NCI-H69 (cell line): ENCODE data around the gene CD46.
A peak's percentile ranks its signal among the peaks of the same experiment; 100 is the strongest.

ENCODE experiments used
- DNase-seq: peaks from one replicate; lab custom pipeline; 2025; lab: John Stamatoyannopoulos, UW

CD46 gene

GRCh38 chr1:207814469-207814868, 62.6 kb downstream of the CD46 start:
- DNase-seq = no peak

DNA sequence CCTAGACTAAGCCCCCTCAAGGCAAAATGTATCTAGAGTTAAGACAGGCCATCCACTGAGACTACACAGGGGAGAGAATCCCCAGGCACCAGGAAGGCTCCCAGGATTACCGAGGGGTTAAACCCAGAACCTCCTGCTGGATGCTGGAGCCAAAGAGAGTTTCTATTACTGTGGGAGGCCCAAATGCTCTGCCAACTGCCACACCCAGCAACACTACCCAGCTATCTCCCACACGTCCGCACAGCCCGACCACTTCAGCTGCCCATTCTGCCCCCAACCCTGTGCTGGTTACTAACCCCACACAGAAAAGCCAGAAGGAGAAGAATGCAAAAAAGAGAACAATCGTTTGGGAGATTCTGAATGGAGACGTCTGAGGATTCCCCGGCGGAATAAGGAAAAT, 63.6 kb downstream of the CD46 start:
- no peak for DNase-seq

- no peak for DNase-seq
Measured at GRCh38 chr1:207815913-207816291, 64.0 kb downstream of the CD46 start.

DNA sequence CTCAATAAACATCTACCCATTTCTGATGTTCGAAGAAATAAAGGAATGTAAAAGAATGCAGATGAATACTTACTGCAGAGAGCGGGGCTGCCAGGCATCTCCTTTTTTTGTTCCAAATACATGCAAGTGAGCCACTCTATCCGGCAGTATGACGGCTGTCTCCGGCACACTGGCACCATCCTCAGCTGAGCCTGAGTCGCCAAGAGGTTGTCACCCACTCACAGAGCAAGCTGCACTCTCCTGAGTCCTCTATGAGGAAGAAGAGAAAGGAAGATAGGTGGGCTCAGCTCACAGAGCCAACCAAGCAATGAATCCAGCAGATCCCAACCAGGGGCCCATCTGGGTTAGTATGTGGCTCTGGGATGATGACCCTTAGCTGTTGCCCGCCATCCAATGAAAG, 65.3 kb downstream of the CD46 start:
- DNase-seq = no peak

GRCh38 chr1:207817778-207818751, 66.2 kb downstream of the CD46 start:
- DNase-seq = no peak

DNA sequence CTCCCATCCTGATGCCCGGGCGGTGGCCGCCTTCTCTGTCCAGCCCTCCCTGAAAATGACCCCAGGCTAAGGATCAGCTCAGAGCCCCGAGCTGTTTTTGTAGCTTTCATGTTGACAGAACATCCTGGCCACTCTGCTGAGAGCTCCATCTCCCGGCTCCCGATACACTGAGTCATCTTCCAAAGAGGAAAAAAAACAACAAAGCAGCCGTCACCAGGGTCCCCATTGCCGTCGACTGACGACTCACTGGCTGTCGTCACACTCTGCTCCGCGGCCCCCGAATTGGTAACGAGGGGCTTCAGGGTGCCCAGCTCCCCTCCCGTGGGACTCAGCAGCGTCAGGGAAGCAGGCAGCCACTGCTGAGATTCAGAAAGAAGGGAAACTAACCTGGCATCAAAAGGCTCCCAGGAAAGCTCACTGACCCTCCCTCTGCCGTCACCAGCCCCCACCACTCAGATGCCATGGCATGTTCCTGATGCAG, 67.2 kb downstream of the CD46 start:
- DNase-seq = no peak

- DNase-seq = no peak
Measured at GRCh38 chr1:207820568-207821463, 69.0 kb downstream of the CD46 start.

DNA sequence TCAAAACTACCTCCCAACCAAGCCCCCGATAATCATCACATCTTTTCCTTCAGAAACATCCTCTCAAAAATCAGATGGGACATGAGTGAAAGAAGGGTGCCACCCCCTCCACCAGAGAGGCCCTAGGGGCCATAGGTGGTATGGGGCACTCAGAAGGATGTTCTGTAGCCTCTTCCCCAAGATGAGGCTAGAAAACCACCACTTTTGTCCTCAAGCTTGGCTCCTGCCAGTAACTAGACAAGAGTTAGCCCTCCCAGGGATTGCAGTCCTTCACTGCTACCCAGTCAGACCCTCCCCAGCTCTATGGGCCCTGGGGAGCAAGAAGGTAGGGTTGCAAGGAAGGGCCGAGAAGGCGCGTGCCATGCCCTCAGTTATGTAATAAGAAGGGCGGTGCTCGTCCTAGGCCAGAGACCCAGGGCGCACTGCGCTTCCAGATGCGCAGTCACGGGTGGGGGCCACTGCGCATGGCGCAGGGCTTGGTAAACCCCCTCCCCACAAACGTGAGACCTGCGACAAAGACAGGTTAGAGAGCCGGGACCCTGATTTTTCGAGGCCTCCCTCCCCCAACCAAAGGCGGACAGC, 69.7 kb downstream of the CD46 start:
- DNase-seq = no peak

DNA sequence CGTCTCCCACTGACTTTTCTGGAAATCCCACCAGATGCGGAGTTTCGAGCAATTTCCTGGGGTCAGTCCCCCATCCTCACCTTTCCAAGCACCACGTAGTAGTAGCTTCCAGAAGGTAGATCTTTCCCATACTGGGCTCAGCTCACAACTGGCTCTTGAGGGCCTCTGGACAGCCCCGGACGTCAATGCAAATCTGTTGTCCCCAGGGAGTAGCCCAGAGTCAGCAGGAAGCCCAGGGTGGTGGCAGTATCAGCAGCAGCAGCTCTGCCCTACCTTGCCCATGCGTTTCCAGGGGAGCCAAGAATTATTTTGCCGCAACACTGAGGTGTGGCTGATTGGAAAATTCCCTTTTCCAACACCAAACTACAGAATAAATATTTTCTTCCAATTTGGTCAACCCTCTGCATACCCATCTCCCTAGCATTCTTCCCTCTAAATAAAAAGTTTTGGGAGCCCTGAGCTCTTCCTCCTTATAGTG, 70.3 kb downstream of the CD46 start:
- DNase-seq = peak; percentile 3

- peak; percentile 57 for DNase-seq
Measured at GRCh38 chr1:207822602-207823451, 71.0 kb downstream of the CD46 start.

- DNase-seq = no peak
Measured at GRCh38 chr1:207823531-207823879, 71.7 kb downstream of the CD46 start.

GRCh38 chr1:207823880-207824566, 72.2 kb downstream of the CD46 start:
- DNase-seq = no peak

DNA sequence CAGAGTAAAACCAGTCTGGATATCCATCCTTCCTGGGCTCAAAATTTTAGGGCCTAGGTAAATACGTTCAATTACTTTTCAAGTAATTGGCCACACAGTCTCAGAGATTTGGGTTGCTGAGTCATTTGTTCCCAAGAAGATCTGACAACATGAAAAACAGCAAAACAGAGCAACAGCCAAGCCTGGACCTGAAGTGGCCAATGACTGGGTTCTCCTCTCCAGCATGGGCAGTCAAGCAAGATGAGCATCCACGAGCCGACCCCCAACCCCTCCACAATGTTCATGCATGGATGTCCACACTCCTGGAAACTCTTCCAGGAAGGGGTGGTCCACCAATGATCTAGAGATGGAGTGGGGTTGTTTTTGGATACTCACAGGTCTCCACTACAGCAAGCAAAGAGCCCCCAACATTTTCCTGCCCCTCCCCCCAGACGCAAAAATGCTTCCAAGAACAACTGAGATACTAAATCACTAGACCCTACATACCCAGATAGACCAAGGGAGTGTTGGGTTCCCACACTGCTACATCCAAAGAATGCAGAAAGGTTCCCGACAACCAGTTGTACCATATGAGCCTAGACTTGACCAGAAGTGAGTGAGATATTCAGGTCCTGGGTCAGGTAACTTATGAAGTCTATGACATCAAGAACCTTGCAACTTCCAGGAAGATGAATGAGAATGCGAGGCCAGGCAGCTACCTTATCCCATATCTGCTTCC, 73.0 kb downstream of the CD46 start:
- no peak for DNase-seq

- no peak for DNase-seq
Measured at GRCh38 chr1:207825409-207825695, 73.5 kb downstream of the CD46 start.

- no peak for DNase-seq
Measured at GRCh38 chr1:207825719-207826556, 74.1 kb downstream of the CD46 start.

GRCh38 chr1:207826557-207827487, 75.0 kb downstream of the CD46 start:
- DNase-seq = no peak

- no peak for DNase-seq
Measured at GRCh38 chr1:207827488-207827830, 75.6 kb downstream of the CD46 start.

DNA sequence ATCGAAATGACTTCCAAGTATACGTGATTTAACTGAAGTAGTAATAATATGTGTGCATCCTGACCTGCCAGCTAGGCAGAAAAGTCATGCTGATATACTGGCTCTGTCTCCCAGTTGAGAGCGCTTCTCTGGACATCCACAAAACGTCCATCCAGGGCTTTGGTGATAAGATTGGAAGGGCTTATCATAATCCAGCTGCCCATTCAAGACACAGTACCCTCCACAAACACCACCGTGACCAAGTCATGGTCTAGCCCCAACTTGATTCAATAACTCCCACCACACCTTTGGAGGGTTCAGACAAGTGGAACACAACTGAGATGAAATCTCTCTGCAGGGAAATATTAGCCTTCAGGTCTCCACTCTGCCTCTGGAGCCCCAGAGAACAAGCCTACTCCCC, 76.2 kb downstream of the CD46 start:
- no peak for DNase-seq
